ENCODE data around the gene PDE4D. TPM values are rescaled to one million over a fixed set of nuclear protein-coding genes. Genes with fewer than 3 reads are reported as not detected.

PDE4D gene
- total RNA-seq, 1 experiment from 2014 or later, result 6.5 TPM

DNA sequence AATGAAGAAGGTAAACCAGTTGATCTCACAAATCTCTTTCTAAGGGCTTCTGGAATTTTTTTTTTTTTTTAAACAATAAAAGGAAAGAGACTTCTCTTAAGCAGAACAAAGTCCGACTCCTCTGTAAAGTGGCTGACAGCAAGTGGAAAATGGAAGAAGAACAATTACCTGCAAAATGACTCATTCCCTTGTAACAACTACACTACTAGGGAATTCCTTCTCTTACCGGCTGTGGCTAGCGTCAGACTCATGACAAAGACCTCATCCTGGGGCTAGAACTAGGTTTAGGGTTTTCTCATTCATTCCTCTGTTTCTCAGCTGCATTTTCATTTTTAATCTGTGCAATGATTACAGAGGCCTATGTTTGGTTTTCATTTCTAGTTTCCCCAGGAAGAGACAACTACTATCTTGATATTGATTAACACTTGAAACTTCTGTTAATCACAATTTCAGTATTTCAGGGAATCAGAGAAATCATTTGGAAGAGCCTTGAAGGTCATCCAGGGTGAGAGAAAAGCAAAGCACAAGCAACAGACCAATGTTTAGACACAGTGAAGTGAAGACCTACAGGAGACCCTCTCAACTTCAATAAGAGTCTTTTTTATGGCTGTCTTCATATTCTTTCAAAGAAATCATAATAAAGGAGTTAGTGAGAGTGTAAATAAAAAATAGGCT is 872.8 kb downstream of the PDE4D start:
- Histone ChIP-seq H3K27me3 (replicated peaks; ENCODE audit: insufficient read depth, low read depth, low read length, poor library complexity) (no peaks in the 10 kb centered on the region), H3K27ac (ENCODE audit: low read depth, low read length, poor library complexity, severe bottlenecking) (no peak overlapping the region), H3K4me3 (ENCODE audit: low read depth, low read length, poor library complexity, severe bottlenecking) (no peak overlapping the region), H3K36me3 (ENCODE audit: insufficient read depth, low read length, poor library complexity, severe bottlenecking) (no peaks in the 10 kb centered on the region), H3K4me1 (ENCODE audit: insufficient read depth, low read length, poor library complexity, severe bottlenecking) (no peaks in the 10 kb centered on the region), H3K9me3 (ENCODE audit: low read depth, low read length, poor library complexity, severe bottlenecking) (no peaks in the 10 kb centered on the region)
- BruUV-seq (replicated peaks), result no TSS peak
- intact Hi-C loops (cut with micrococcal nuclease; ENCODE audit: unreplicated experiment), result no loop called here
- ChIA-PET CTCF (no interaction called here), POLR2A (ENCODE audit: low non-redundant PET) (no interaction called here)
- TF ChIP-seq EZH2 (IDR thresholded peaks at IDR 0.05; ENCODE audit: borderline replicate concordance, low read depth, low read length, poor library complexity, severe bottlenecking) (no peak), CTCF (conservative IDR thresholded peaks at IDR 0.05; ENCODE audit: low read depth, low read length) (no peak)
- DNase-seq (ENCODE audit: low spot score), result no peak

DNA sequence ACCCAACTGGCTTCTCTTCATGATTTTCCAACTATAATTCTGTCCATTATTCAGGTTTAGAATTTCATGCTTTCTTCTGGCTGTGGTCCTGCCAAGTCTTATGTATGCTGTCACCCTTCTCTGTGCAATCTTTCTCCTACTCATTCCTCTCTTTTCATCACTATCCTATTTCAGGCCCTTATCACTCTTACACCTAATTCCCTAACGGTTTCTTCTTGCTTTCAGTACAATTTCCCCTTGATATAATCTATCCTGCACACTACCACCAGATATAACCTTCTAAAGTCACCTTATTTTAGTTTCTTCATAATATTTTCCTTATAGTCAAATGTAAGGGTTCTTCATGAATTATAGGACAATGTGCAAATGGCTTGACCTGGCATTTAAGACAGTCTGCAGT is 874.4 kb downstream of the PDE4D start:
- BruUV-seq (replicated peaks), result no TSS peak
- H3K9me3 ChIP-seq (ENCODE audit: low read depth, low read length, poor library complexity, severe bottlenecking), result no peaks in the 10 kb centered on the region
- no peaks in the 10 kb centered on the region for H3K4me1 ChIP-seq (ENCODE audit: insufficient read depth, low read length, poor library complexity, severe bottlenecking)
- intact Hi-C loops (cut with micrococcal nuclease; ENCODE audit: unreplicated experiment), result no loop called here
- POLR2A ChIA-PET (ENCODE audit: low non-redundant PET), result no interaction called here
- H3K27me3 ChIP-seq (replicated peaks; ENCODE audit: insufficient read depth, low read depth, low read length, poor library complexity), result no peaks in the 10 kb centered on the region
- H3K4me3 ChIP-seq (ENCODE audit: low read depth, low read length, poor library complexity, severe bottlenecking), result no peak overlapping the region
- DNase-seq (ENCODE audit: low spot score), result no peak
- H3K36me3 ChIP-seq (ENCODE audit: insufficient read depth, low read length, poor library complexity, severe bottlenecking), result no peaks in the 10 kb centered on the region
- H3K27ac ChIP-seq (ENCODE audit: low read depth, low read length, poor library complexity, severe bottlenecking), result no peak overlapping the region
- TF ChIP-seq EZH2 (IDR thresholded peaks at IDR 0.05; ENCODE audit: borderline replicate concordance, low read depth, low read length, poor library complexity, severe bottlenecking) (no peak), CTCF (conservative IDR thresholded peaks at IDR 0.05; ENCODE audit: low read depth, low read length) (no peak)
- CTCF ChIA-PET, result no interaction called here

- no peak overlapping the region for H3K4me3 ChIP-seq (ENCODE audit: low read depth, low read length, poor library complexity, severe bottlenecking)
- no peaks in the 10 kb centered on the region for H3K4me1 ChIP-seq (ENCODE audit: insufficient read depth, low read length, poor library complexity, severe bottlenecking)
- intact Hi-C loops (cut with micrococcal nuclease; ENCODE audit: unreplicated experiment), result no loop called here
- ChIA-PET POLR2A (ENCODE audit: low non-redundant PET) (no interaction called here), CTCF (no interaction called here)
- BruUV-seq (replicated peaks), result no TSS peak
- no peak overlapping the region for H3K27ac ChIP-seq (ENCODE audit: low read depth, low read length, poor library complexity, severe bottlenecking)
- DNase-seq (ENCODE audit: low spot score), result no peak
- no peaks in the 10 kb centered on the region for H3K9me3 ChIP-seq (ENCODE audit: low read depth, low read length, poor library complexity, severe bottlenecking)
- no peaks in the 10 kb centered on the region for H3K36me3 ChIP-seq (ENCODE audit: insufficient read depth, low read length, poor library complexity, severe bottlenecking)
- TF ChIP-seq EZH2 (IDR thresholded peaks at IDR 0.05; ENCODE audit: borderline replicate concordance, low read depth, low read length, poor library complexity, severe bottlenecking) (no peak), CTCF (conservative IDR thresholded peaks at IDR 0.05; ENCODE audit: low read depth, low read length) (no peak)
- H3K27me3 ChIP-seq (replicated peaks; ENCODE audit: insufficient read depth, low read depth, low read length, poor library complexity), result no peaks in the 10 kb centered on the region
Observed at GRCh38 chr5:59016925-59017324, 876.6 kb downstream of the PDE4D start.
